Stimulated activated CD4-positive, alpha-beta T cell treated with anti-CD3 and anti-CD28 coated beads, Interleukin-4, amount 100 ng/mL, for 1 hour (primary cell): ENCODE measurements around the gene PAQR6.

Source experiments
- DNase-seq: peaks from one replicate; pipeline ENCODE4 v3.0.0-alpha.2; 2020

PAQR6 gene

GRCh38 chr1:156193488-156194299 lies 54.2 kb downstream of the PAQR6 start, which contains the start of gene SLC25A44:
Gene SLC25A44, plus strand, starts transcription at chr1:156194104. Its CDS starts 5,744 bp downstream, at chr1:156199848.
- peak; percentile 93 for DNase-seq
